WTC11 (cell line): Measurements from ENCODE around the gene P3H1.

Experiments used
- ESRRA ChIP-seq: sonication (generic); formaldehyde crosslinking; IDR thresholded peaks from 2 replicates; pipeline ENCODE4 v1.8.1; 2022; ENCODE audit warnings: mild to moderate bottlenecking, missing genetic modification reagents, borderline replicate concordance
- TCF7 ChIP-seq: sonication (generic); formaldehyde crosslinking; IDR thresholded peaks from 2 replicates; pipeline ENCODE4 v1.8.0; 2022; ENCODE audit warnings: mild to moderate bottlenecking, low read depth, missing genetic modification reagents, moderate library complexity
- TF ChIP-seq, protein P1 (sequence below): fragments of 200-600 bp; IDR thresholded peaks from 2 replicates; pipeline ENCODE4 v1.8.0; 2022; ENCODE audit warnings: antibody characterized with exemption

DNA sequence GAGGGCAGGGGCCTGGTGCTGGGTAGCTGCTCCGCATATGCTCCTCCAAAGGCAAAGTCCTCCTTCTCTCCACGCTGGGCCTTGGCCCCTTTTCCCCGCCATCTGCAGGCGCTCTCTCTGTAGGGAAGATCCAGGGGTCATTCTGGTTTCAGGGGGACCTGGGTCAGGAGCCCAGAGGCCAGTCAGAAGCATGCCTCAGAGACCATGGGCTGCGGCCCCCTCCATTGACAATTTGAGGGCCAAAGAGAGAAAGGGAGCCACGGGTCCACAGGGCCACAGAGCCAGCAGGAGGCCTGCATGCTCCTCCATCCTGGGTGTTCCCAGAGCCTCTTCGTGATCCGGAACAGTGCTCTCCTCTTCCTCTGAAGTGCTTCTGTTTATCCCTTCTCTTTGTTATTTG is 24.7 kb downstream of the P3H1 start:
- TF ChIP-seq, protein P1, sequence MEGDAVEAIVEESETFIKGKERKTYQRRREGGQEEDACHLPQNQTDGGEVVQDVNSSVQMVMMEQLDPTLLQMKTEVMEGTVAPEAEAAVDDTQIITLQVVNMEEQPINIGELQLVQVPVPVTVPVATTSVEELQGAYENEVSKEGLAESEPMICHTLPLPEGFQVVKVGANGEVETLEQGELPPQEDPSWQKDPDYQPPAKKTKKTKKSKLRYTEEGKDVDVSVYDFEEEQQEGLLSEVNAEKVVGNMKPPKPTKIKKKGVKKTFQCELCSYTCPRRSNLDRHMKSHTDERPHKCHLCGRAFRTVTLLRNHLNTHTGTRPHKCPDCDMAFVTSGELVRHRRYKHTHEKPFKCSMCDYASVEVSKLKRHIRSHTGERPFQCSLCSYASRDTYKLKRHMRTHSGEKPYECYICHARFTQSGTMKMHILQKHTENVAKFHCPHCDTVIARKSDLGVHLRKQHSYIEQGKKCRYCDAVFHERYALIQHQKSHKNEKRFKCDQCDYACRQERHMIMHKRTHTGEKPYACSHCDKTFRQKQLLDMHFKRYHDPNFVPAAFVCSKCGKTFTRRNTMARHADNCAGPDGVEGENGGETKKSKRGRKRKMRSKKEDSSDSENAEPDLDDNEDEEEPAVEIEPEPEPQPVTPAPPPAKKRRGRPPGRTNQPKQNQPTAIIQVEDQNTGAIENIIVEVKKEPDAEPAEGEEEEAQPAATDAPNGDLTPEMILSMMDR, result no peak
- TF ChIP-seq TCF7 (CRISPR knock-in tag) (no peak), ESRRA (CRISPR knock-in tag) (no peak)
